BJ (cell line): Measurements from ENCODE around the gene CDC37. TPM values are rescaled to one million over a fixed set of nuclear protein-coding genes. Genes with fewer than 3 reads are reported as not detected.
"Not testable (repeated sequence)": the region's sequence is repeated elsewhere in the genome, so short reads cannot be mapped to it uniquely, and the experiment has no call there.

Experiments
- CTCF ChIA-PET: fragments of 350-600 bp; formaldehyde crosslinking; extraction: SDS; loops from one replicate; lab custom pipeline; 2021; ENCODE audit warnings: antibody characterized with exemption, inconsistent platforms; lab: Yijun Ruan, JAX
- POLR2A ChIA-PET: fragments of 300-600 bp; sonication (Branson Sonifier 250); formaldehyde crosslinking; extraction: SDS; loops from one replicate; lab custom pipeline; 2021; ENCODE audit warnings: antibody characterized with exemption; lab: Charles Lee
- DNase-seq: peaks from one replicate; pipeline ENCODE4 v3.0.0-alpha.2; 2011; ENCODE audit warnings: low read depth
- H3K27me3 ChIP-seq: 2 replicates; pipeline ENCODE4 v1.6.0; 2011; ENCODE audit warnings: low read length; ENCODE audit not compliant: control insufficient read depth, insufficient read depth
- H3K36me3 ChIP-seq: 2 replicates; pipeline ENCODE4 v1.5.1; 2011; ENCODE audit warnings: low read length; ENCODE audit not compliant: control insufficient read depth, insufficient read depth
- H3K4me3 ChIP-seq: 2 replicates; pipeline ENCODE4 v1.5.1; 2011; ENCODE audit warnings: low read depth, mild to moderate bottlenecking, control low read depth, low read length
- CTCF ChIP-seq: IDR thresholded peaks from 2 replicates; pipeline ENCODE4 v1.5.1; 2011; ENCODE audit warnings: low read depth, mild to moderate bottlenecking, control low read depth, inconsistent platforms, low read length, moderate library complexity; ENCODE audit not compliant: insufficient read depth
- polyA plus RNA-seq: library from polyadenylated mRNA; depleted of rRNA; stranded (reverse); fragments of >200 nt; gene quantifications from 2 replicates; pipeline ENCODE4 v1.2.3, GENCODE V29; 2011

The CDC37 gene
- polyA plus RNA-seq, 1 experiment, result 429 TPM

- no peak for DNase-seq
- Histone ChIP-seq H3K36me3 (peaks cover 30% of the 10 kb centered on the region), H3K27me3 (no peaks in the 10 kb centered on the region), H3K4me3 (no peak overlapping the region)
- POLR2A ChIA-PET, result no interaction called here
- TF ChIP-seq CTCF, result no peak
- CTCF ChIA-PET, result interaction anchor here (1.1 kb wide), 1 partner anchor 20 kb away, joined by 3 read pairs; no protein-coding TSS in a partner anchor
Measured at GRCh38 chr19:10368101-10368803, 35.1 kb downstream of the CDC37 start.

GRCh38 chr19:10366950-10367512, 36.3 kb downstream of the CDC37 start:
- ChIA-PET POLR2A (interaction anchor here (0.6 kb wide), 1 partner anchor 22 kb away, joined by 6 read pairs; no protein-coding TSS in a partner anchor), CTCF (interaction anchor here (0.6 to 1.2 kb wide), 4 partner anchors 21 to 204 kb away, joined by 3 read pairs; no protein-coding TSS in a partner anchor)
- DNase-seq, result not testable (repeated sequence)

DNA sequence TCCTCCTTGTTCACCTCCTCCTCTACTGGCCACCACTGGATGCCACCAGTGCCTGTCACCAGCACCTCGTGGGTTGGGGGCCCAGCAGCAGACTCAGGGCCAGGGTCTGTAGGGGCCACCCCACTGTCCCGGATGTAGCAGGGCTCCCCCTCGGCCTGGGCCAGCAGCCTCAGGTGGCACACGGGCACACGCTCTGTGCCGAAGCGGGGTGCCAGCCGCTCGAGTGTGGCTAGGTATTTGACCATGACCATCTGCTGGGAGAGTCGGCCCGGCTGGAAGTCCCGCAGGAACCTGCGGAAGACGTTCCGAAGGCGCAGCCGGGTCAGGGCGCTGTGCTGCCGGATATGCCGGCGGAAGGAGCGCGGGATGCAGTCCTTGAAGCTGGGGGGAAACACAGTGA, 37.8 kb downstream of the CDC37 start:
- CTCF ChIA-PET, result interaction anchor here (1.2 kb wide), 1 partner anchor 23 kb away, joined by 3 read pairs; no protein-coding TSS in a partner anchor

More at GRCh38 chr19:10366950-10367512, 36.3 kb downstream of the CDC37 start:
- not testable (repeated sequence) for H3K27me3 ChIP-seq, H3K4me3 ChIP-seq
- H3K36me3 ChIP-seq, result peaks cover 30% of the 10 kb centered on the region

GRCh38 chr19:10364644-10365043, 38.7 kb downstream of the CDC37 start:
- no peak for TF ChIP-seq CTCF
- POLR2A ChIA-PET, result no interaction called here
- H3K27me3 ChIP-seq, result no peaks in the 10 kb centered on the region
- H3K36me3 ChIP-seq, result peaks cover 32% of the 10 kb centered on the region
- CTCF ChIA-PET, result no interaction called here
- H3K4me3 ChIP-seq, result no peak overlapping the region
- DNase-seq, result no peak

More for the DNA sequence above, 37.8 kb downstream of the CDC37 start:
- no peak overlapping the region for H3K4me3 ChIP-seq
- TF ChIP-seq CTCF, result no peak
- H3K27me3 ChIP-seq, result no peaks in the 10 kb centered on the region
- POLR2A ChIA-PET, result no interaction called here
- H3K36me3 ChIP-seq, result peaks cover 32% of the 10 kb centered on the region
- no peak for DNase-seq

DNA sequence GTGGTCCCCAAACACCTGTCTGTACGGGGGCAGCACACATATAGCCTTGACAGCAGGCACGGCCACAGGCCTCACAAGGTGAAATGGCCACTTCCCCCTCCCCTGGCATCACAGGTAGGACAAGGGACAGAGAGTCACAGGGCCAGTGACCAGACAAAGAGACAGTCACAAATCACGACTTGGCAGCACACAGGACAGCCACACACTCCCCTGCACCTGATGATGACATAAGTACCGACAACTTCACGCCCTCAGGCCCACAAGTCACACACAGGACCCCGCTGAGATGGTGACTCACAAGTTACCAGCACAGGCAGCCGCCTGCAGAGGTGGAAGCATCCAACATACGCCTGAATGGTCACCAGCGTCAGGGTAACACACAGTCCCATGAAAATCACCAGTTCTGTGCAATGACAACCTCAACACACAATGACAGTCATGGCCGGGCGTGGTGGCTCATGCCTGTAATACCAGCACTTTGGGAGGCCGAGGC, 39.5 kb downstream of the CDC37 start:
- ChIA-PET CTCF (no interaction called here), POLR2A (no interaction called here)
- TF ChIP-seq CTCF, result no peak
- Histone ChIP-seq H3K27me3 (no peaks in the 10 kb centered on the region), H3K36me3 (peaks cover 33% of the 10 kb centered on the region), H3K4me3 (no peak overlapping the region)
- no peak for DNase-seq
